Measurements from ENCODE around the gene LIN7C. TPM values are rescaled to one million over a fixed set of nuclear protein-coding genes. Genes with fewer than 3 reads are reported as not detected.

Gene LIN7C
- polyA plus RNA-seq, 1 donor (not counting 4 experiments of a cell fraction or from before 2014, with no cell fraction given) = 23.0 TPM

- Histone ChIP-seq H2AFZ (ENCODE audit: control insufficient read depth, low read length) (no peak overlapping the region), H3K9me1 (ENCODE audit: control insufficient read depth, extremely low read depth, insufficient read depth, low read length) (no peaks in the 10 kb centered on the region), H4K20me1 (ENCODE audit: control insufficient read depth, extremely low read depth, insufficient read depth, low read length) (no peaks in the 10 kb centered on the region), H3K27ac (ENCODE audit: control insufficient read depth, insufficient read depth, low read length) (no peak overlapping the region), H3K4me1 (ENCODE audit: control insufficient read depth, extremely low read depth, insufficient read depth, low read length) (no peaks in the 10 kb centered on the region), H3K9me3 (ENCODE audit: control insufficient read depth, low read depth, low read length) (no peaks in the 10 kb centered on the region), H3K4me3 (ENCODE audit: control insufficient read depth in 2 of 3, extremely low read depth in 1 of 3, insufficient read depth in 2 of 3, low read depth in 1 of 3, low read length in 3 of 3) (no peak overlapping the region), H3K27me3 (ENCODE audit: control insufficient read depth, extremely low read depth, insufficient read depth, low read length) (no peaks in the 10 kb centered on the region), H3K36me3 (ENCODE audit: control insufficient read depth in 2 of 2, extremely low read depth in 1 of 2, insufficient read depth in 2 of 2, low read length in 2 of 2) (no peaks in the 10 kb centered on the region), H3K9ac (ENCODE audit: control insufficient read depth, extremely low read depth, insufficient read depth, low read length) (no peak overlapping the region), H3K4me2 (ENCODE audit: control insufficient read depth, extremely low read depth, insufficient read depth, low read depth, low read length) (no peak overlapping the region), H3K79me2 (ENCODE audit: control insufficient read depth, insufficient read depth, low read length) (no peaks in the 10 kb centered on the region)
- DNase-seq (ENCODE audit: low read depth, low spot score) = no peak
- no peak for FAIRE-seq
- dilution Hi-C loops (cut with MboI; ENCODE audit: extremely low pct_ligation_motif_present, low sequenced_read_pairs) = loop anchor here (25.0 kb wide), 1 partner anchor 295 kb away; no protein-coding TSS in a partner anchor
- TF ChIP-seq CTCF (optimal IDR thresholded peaks at IDR 0.05 in 1 of 3, IDR thresholded peaks at IDR 0.05 in 1 of 3, conservative IDR thresholded peaks at IDR 0.05 in 1 of 3; ENCODE audit: extremely low read depth in 1 of 3, insufficient read depth in 2 of 3, low read length in 3 of 3) = no peak
- TF ChIP-seq EZH2 (IDR thresholded peaks at IDR 0.05; ENCODE audit: low read length) = no peak
Observed at GRCh38 chr11:27481992-27482391, 24.6 kb downstream of the LIN7C start.

- dilution Hi-C loops (cut with MboI; ENCODE audit: extremely low pct_ligation_motif_present, low sequenced_read_pairs) = loop anchor here (25.0 kb wide), 1 partner anchor 291 kb away; no protein-coding TSS in a partner anchor
- Histone ChIP-seq H3K4me1 (ENCODE audit: control insufficient read depth, extremely low read depth, insufficient read depth, low read length) (peaks cover 4% of the 10 kb centered on the region), H3K4me3 (ENCODE audit: control insufficient read depth in 2 of 3, extremely low read depth in 1 of 3, insufficient read depth in 2 of 3, low read depth in 1 of 3, low read length in 3 of 3) (no peak overlapping the region), H3K79me2 (ENCODE audit: control insufficient read depth, insufficient read depth, low read length) (no peaks in the 10 kb centered on the region), H4K20me1 (ENCODE audit: control insufficient read depth, extremely low read depth, insufficient read depth, low read length) (no peaks in the 10 kb centered on the region), H2AFZ (ENCODE audit: control insufficient read depth, low read length) (no peak overlapping the region), H3K4me2 (ENCODE audit: control insufficient read depth, extremely low read depth, insufficient read depth, low read depth, low read length) (no peak overlapping the region), H3K27me3 (ENCODE audit: control insufficient read depth, extremely low read depth, insufficient read depth, low read length) (no peaks in the 10 kb centered on the region), H3K27ac (ENCODE audit: control insufficient read depth, insufficient read depth, low read length) (no peak overlapping the region), H3K9me3 (ENCODE audit: control insufficient read depth, low read depth, low read length) (no peaks in the 10 kb centered on the region), H3K36me3 (ENCODE audit: control insufficient read depth in 2 of 2, extremely low read depth in 1 of 2, insufficient read depth in 2 of 2, low read length in 2 of 2) (no peaks in the 10 kb centered on the region), H3K9me1 (ENCODE audit: control insufficient read depth, extremely low read depth, insufficient read depth, low read length) (no peaks in the 10 kb centered on the region), H3K9ac (ENCODE audit: control insufficient read depth, extremely low read depth, insufficient read depth, low read length) (no peak overlapping the region)
- TF ChIP-seq CTCF (optimal IDR thresholded peaks at IDR 0.05 in 1 of 3, IDR thresholded peaks at IDR 0.05 in 1 of 3, conservative IDR thresholded peaks at IDR 0.05 in 1 of 3; ENCODE audit: extremely low read depth in 1 of 3, insufficient read depth in 2 of 3, low read length in 3 of 3) = no peak
- no peak for TF ChIP-seq EZH2 (IDR thresholded peaks at IDR 0.05; ENCODE audit: low read length)
- no peak for DNase-seq (ENCODE audit: low read depth, low spot score)
- FAIRE-seq = no peak
Observed at GRCh38 chr11:27477831-27478230, 28.7 kb downstream of the LIN7C start.

Data from keratinocyte (primary cell).